Measurements from ENCODE around the gene MARK1. TPM values are rescaled to one million over a fixed set of nuclear protein-coding genes. Genes with fewer than 3 reads are reported as not detected.
A peak's percentile ranks its signal among the peaks of the same experiment; 100 is the strongest.

Gene MARK1
- total RNA-seq, 1 experiment from 2014 or later, result not detected

DNA sequence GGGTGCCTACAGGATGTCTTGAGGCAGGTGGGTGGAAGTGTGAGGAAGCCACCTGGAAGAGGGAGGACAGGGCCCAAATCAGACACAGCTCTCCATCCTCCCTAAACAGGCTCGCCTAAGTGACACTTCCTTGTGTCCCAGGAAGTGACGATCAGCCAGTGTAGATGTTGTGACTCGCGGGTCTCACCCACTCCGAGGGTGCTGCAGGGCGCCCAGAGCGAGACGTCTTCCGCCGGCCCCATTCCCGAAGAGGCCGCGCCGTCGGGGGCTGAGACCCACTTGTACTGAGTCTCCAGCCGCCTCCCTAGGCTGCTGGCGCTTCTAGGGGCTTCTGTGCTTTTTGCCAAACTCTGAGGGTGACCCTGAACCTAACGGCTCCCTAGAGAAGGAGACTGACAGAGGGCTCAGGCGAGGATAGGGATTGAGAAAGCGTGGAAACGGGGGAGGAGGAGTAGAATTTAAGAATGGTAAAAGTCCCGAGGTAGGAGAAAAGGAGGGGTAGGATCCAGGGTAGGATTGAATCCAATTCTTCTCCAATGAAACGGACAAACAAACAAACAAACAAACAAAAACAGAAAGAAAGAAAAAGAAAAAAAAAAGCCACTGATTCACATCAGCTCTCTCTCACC, 543 bp upstream of the MARK1 start:
- ATAC-seq (0 out of 2 replicates have a peak, but pooled peaks have one; percentile 31), DNase-seq (ENCODE audit: low read depth, low spot score) (no peak)
- TF ChIP-seq, protein P1, sequence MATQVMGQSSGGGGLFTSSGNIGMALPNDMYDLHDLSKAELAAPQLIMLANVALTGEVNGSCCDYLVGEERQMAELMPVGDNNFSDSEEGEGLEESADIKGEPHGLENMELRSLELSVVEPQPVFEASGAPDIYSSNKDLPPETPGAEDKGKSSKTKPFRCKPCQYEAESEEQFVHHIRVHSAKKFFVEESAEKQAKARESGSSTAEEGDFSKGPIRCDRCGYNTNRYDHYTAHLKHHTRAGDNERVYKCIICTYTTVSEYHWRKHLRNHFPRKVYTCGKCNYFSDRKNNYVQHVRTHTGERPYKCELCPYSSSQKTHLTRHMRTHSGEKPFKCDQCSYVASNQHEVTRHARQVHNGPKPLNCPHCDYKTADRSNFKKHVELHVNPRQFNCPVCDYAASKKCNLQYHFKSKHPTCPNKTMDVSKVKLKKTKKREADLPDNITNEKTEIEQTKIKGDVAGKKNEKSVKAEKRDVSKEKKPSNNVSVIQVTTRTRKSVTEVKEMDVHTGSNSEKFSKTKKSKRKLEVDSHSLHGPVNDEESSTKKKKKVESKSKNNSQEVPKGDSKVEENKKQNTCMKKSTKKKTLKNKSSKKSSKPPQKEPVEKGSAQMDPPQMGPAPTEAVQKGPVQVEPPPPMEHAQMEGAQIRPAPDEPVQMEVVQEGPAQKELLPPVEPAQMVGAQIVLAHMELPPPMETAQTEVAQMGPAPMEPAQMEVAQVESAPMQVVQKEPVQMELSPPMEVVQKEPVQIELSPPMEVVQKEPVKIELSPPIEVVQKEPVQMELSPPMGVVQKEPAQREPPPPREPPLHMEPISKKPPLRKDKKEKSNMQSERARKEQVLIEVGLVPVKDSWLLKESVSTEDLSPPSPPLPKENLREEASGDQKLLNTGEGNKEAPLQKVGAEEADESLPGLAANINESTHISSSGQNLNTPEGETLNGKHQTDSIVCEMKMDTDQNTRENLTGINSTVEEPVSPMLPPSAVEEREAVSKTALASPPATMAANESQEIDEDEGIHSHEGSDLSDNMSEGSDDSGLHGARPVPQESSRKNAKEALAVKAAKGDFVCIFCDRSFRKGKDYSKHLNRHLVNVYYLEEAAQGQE (IDR thresholded peaks at IDR 0.05; ENCODE audit: insufficient read depth in 1 of 2, low read depth in 2 of 2, low read length in 1 of 2), result no peak
- TF ChIP-seq TCF7L2 (IDR thresholded peaks at IDR 0.05; ENCODE audit: low read depth, low read length) (no peak), SIN3A (IDR thresholded peaks at IDR 0.05; ENCODE audit: borderline replicate concordance, insufficient read depth, low read depth, low read length) (no peak), POLR2AphosphoS5 (IDR thresholded peaks at IDR 0.05; ENCODE audit: low read depth, low read length) (no peak)
- TF ChIP-seq, protein P2, sequence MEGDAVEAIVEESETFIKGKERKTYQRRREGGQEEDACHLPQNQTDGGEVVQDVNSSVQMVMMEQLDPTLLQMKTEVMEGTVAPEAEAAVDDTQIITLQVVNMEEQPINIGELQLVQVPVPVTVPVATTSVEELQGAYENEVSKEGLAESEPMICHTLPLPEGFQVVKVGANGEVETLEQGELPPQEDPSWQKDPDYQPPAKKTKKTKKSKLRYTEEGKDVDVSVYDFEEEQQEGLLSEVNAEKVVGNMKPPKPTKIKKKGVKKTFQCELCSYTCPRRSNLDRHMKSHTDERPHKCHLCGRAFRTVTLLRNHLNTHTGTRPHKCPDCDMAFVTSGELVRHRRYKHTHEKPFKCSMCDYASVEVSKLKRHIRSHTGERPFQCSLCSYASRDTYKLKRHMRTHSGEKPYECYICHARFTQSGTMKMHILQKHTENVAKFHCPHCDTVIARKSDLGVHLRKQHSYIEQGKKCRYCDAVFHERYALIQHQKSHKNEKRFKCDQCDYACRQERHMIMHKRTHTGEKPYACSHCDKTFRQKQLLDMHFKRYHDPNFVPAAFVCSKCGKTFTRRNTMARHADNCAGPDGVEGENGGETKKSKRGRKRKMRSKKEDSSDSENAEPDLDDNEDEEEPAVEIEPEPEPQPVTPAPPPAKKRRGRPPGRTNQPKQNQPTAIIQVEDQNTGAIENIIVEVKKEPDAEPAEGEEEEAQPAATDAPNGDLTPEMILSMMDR (IDR thresholded peaks at IDR 0.05), result no peak

DNA sequence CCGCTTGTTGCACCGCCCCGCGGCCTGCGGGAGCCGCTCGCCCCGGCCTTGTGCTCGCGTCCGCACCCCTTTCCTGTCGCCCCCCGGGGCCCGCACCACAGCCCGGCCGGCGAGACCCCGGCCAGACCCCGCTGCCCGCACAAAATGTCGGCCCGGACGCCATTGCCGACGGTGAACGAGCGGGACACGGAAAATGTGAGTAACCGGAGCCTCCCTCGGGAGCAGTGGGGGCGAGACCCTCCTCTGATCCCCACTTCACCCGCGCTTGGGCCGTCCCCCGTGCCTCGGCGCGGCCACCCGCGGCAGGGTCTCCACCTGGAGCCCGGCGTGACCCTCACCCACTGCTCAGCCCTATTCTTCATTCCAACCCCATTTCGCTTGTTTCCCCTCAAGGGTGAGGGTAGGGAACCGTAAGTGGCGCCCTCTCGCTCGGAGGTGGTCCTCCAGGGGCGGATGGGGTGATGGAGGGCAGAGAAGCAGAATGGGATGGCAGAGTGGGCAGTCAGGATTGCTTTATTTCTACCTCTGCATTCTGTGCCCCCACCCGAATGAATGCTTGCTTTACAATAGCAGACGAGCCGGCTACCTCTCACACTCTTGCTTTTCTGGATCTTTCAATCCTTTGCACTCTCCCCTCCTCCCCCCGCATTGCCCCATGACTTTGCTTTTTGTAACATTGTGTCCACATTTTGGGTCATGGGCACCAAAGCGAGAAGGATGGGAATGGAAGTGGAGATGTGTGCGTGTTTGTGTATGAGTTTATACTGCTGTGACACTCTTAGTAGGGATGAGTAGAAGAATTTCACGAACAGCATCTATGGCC, 954 bp downstream of the MARK1 start:
- no peak for TF ChIP-seq SIN3A (IDR thresholded peaks at IDR 0.05; ENCODE audit: borderline replicate concordance, insufficient read depth, low read depth, low read length)
- TF ChIP-seq TCF7L2 (IDR thresholded peaks at IDR 0.05; ENCODE audit: low read depth, low read length), result no peak
- intact Hi-C loops (cut with micrococcal nuclease; ENCODE audit: unreplicated experiment), result loop anchor here (10.0 kb wide), 2 partner anchors 234 to 246 kb away; no protein-coding TSS in a partner anchor
- CTCF ChIA-PET, result no interaction called here
- Histone ChIP-seq H3K4me3 (ENCODE audit: low read depth in 2 of 2, low read length in 2 of 2) (peak overlapping the region; percentile 55 to 56), H3K36me3 (ENCODE audit: control insufficient read depth, insufficient read depth, low read length) (no peaks in the 10 kb centered on the region), H3K27ac (ENCODE audit: low read length) (no peak overlapping the region), H3K9me3 (ENCODE audit: control insufficient read depth, insufficient read depth, low read depth, low read length) (no peaks in the 10 kb centered on the region), H3K27me3 (ENCODE audit: control insufficient read depth, insufficient read depth, low read length) (peaks cover 56% of the 10 kb centered on the region), H3K4me1 (ENCODE audit: control insufficient read depth, insufficient read depth, low read length) (no peaks in the 10 kb centered on the region)
- in situ Hi-C loops (cut with HindIII; ENCODE audit: low pct_unique_long_range_greater_than_20kb, low sequenced_read_pairs), result no loop called here
- no peak for DNase-seq (ENCODE audit: low read depth, low spot score)
- no TSS peak for BruUV-seq (replicated peaks)
- peak; percentile 23; the same call in 1 of the 2 replicates for ATAC-seq
- POLR2A ChIA-PET, result no interaction called here

More for the DNA sequence above, 543 bp upstream of the MARK1 start:
- Histone ChIP-seq H3K36me3 (ENCODE audit: control insufficient read depth, insufficient read depth, low read length) (no peaks in the 10 kb centered on the region), H3K4me3 (ENCODE audit: low read depth in 2 of 2, low read length in 2 of 2) (peak overlapping the region; percentile 33 to 55), H3K9me3 (ENCODE audit: control insufficient read depth, insufficient read depth, low read depth, low read length) (no peaks in the 10 kb centered on the region), H3K4me1 (ENCODE audit: control insufficient read depth, insufficient read depth, low read length) (no peaks in the 10 kb centered on the region), H3K27me3 (ENCODE audit: control insufficient read depth, insufficient read depth, low read length) (peaks cover 57% of the 10 kb centered on the region), H3K27ac (ENCODE audit: low read length) (no peak overlapping the region)
- in situ Hi-C loops (cut with HindIII; ENCODE audit: low pct_unique_long_range_greater_than_20kb, low sequenced_read_pairs) (no loop called here), intact Hi-C loops (cut with micrococcal nuclease; ENCODE audit: unreplicated experiment) (loop anchor here (10.0 kb wide), 2 partner anchors 233 to 247 kb away; no protein-coding TSS in a partner anchor)
- BruUV-seq (replicated peaks), result no TSS peak
- POLR2A ChIA-PET, result no interaction called here
- CTCF ChIA-PET, result no interaction called here

Measured in Panc1 (cell line).